Dermis microvascular lymphatic vessel endothelial cell (primary cell): ENCODE data around the gene BHMT. TPM values are rescaled to one million over a fixed set of nuclear protein-coding genes. Genes with fewer than 3 reads are reported as not detected.
"Not testable (repeated sequence)": the region's sequence is repeated elsewhere in the genome, so short reads cannot be mapped to it uniquely, and the experiment has no call there.

Experiments used
- DNase-seq, 2 donors: peaks; one replicate each; pipeline versions ENCODE4 v3.0.0 to v3.0.0-alpha.2; 2010; ENCODE audit warnings: low read depth in 2 of 2
- total RNA-seq: library from RNA; depleted of rRNA; stranded (reverse); fragments of >200 nt; gene quantifications from 2 replicates; pipeline ENCODE4 v1.2.1, GENCODE V29; 2014

The BHMT gene
- total RNA-seq, 1 donor from 2014 or later = not detected

GRCh38 chr5:79171635-79172245 lies 60.1 kb downstream of the BHMT start:
- DNase-seq = no peak

- DNase-seq = no peak
These were observed 60.7 kb downstream of the BHMT start for GRCh38 chr5:79172269-79172668.

GRCh38 chr5:79173626-79174025 lies 62.0 kb downstream of the BHMT start:
- DNase-seq = no peak

GRCh38 chr5:79180449-79180848 lies 68.8 kb downstream of the BHMT start:
- not testable (repeated sequence) for DNase-seq

- no peak for DNase-seq
These were observed 69.9 kb downstream of the BHMT start for GRCh38 chr5:79181419-79182022.

Other genes starting within 250 kb of the BHMT start
- gene ARSB, start 126.5 kb upstream of the BHMT start, total RNA-seq = 7.2 and 12.3 TPM in 2 replicates
- gene DMGDH, start 42.1 kb upstream of the BHMT start, total RNA-seq = 0.51 and 0.76 TPM in 2 replicates
- 3.1 and 6.2 TPM in 2 replicates for gene BHMT2, start 42.0 kb upstream of the BHMT start, total RNA-seq
- gene JMY, start 124.3 kb downstream of the BHMT start, total RNA-seq = 9.1 and 10.1 TPM in 2 replicates